Parathyroid adenoma (tissue), 2 donors: ENCODE data around the gene SH2D1A.

Source experiments
- H2AFZ ChIP-seq: fragments of 300-600 bp; sonication (generic); one replicate; pipeline ENCODE4 v1.7.0; 2017; ENCODE audit warnings: antibody characterized with exemption, mild to moderate bottlenecking
- H3K27ac ChIP-seq: fragments of 300-600 bp; sonication (generic); one replicate; pipeline ENCODE4 v1.7.0; 2017
- H3K27me3 ChIP-seq: fragments of 300-600 bp; sonication (generic); one replicate; pipeline ENCODE4 v1.7.0; 2017; ENCODE audit warnings: low read length; ENCODE audit not compliant: control insufficient read depth, insufficient read depth
- H3K36me3 ChIP-seq: fragments of 300-600 bp; sonication (generic); one replicate; pipeline ENCODE4 v1.7.0; 2017; ENCODE audit warnings: low read length; ENCODE audit not compliant: control insufficient read depth, insufficient read depth
- H3K4me1 ChIP-seq: fragments of 300-600 bp; sonication (generic); one replicate; pipeline ENCODE4 v1.7.0; 2017; ENCODE audit warnings: control low read depth
- H3K4me2 ChIP-seq: fragments of 300-600 bp; sonication (generic); one replicate; pipeline ENCODE4 v1.7.0; 2017; ENCODE audit warnings: low read length
- H3K4me3 ChIP-seq: fragments of 300-600 bp; sonication (generic); one replicate; pipeline ENCODE4 v1.7.0; 2017; ENCODE audit warnings: low read depth, low read length
- H3K79me2 ChIP-seq: fragments of 300-600 bp; sonication (generic); one replicate; pipeline ENCODE4 v1.7.0; 2017; ENCODE audit warnings: control low read depth
- H3K9ac ChIP-seq: fragments of 300-600 bp; sonication (generic); one replicate; pipeline ENCODE4 v1.7.0; 2017; ENCODE audit warnings: mild to moderate bottlenecking
- H3K9me3 ChIP-seq: fragments of 300-600 bp; sonication (generic); one replicate; pipeline ENCODE4 v1.7.0; 2017; ENCODE audit warnings: low read length; ENCODE audit not compliant: control insufficient read depth
- CTCF ChIP-seq: fragments of 300-600 bp; sonication (generic); IDR thresholded peaks from one replicate; pipeline ENCODE4 v1.7.0; 2017; ENCODE audit warnings: antibody characterized with exemption, mild to moderate bottlenecking
- donor health status: primary hyperparathyroidism.

Gene SH2D1A

GRCh38 chrX:124337916-124338315, 8.4 kb upstream of the SH2D1A start:
- H3K9ac ChIP-seq: no peak overlapping the region
- H3K36me3 ChIP-seq: no peaks in the 10 kb centered on the region
- H3K27me3 ChIP-seq: no peaks in the 10 kb centered on the region
- no peak overlapping the region for H3K4me2 ChIP-seq
- H3K4me3 ChIP-seq: no peak overlapping the region
- no peaks in the 10 kb centered on the region for H3K79me2 ChIP-seq
- no peak for TF ChIP-seq CTCF
- no peaks in the 10 kb centered on the region for H3K4me1 ChIP-seq
- H3K27ac ChIP-seq: no peak overlapping the region
- no peak overlapping the region for H2AFZ ChIP-seq
- H3K9me3 ChIP-seq: no peaks in the 10 kb centered on the region

DNA sequence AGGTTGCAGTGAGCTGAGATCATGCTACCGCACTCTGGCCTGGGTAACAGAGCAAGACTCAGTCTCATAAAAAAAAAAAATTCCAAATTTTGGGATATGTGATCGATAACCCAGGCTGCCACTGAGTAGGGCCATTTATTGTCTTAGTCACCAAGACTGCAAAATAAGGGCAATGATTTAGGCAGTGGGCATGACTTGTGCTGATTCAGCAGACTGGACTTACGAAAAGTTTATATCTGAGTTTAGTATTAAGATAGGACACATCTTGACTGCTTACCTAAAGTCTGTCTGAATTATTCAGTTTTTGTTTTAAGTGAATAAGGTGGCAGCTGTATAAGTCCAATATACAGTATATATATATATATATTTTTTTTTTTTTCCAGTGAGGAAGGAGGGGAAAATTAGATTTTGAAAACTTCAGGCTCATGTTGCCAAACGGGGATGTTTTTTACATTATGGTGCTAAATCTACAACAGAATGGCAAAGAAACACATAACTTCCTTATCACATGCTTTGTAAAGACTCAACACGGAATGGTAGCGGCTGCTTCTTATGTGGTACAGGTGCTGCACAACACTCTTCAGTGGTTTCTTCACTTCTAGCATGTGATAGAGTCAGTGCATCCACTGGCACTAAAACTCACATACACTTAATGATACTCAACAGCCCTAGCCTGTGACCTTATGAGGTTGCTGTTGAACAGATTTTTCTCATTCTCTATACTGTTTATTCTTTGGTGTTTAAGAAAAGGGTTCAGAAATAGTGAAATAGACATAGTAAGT, 7.4 kb upstream of the SH2D1A start:
- H3K4me3 ChIP-seq: no peak overlapping the region
- no peak overlapping the region for H3K4me2 ChIP-seq
- no peak overlapping the region for H3K27ac ChIP-seq
- TF ChIP-seq CTCF: no peak
- H3K9ac ChIP-seq: no peak overlapping the region
- no peaks in the 10 kb centered on the region for H3K4me1 ChIP-seq
- no peaks in the 10 kb centered on the region for H3K9me3 ChIP-seq
- H3K27me3 ChIP-seq: no peaks in the 10 kb centered on the region
- H3K36me3 ChIP-seq: no peaks in the 10 kb centered on the region
- H3K79me2 ChIP-seq: no peaks in the 10 kb centered on the region
- no peak overlapping the region for H2AFZ ChIP-seq

GRCh38 chrX:124341396-124342132, 4.8 kb upstream of the SH2D1A start:
- no peak overlapping the region for H3K9ac ChIP-seq
- H3K4me1 ChIP-seq: no peaks in the 10 kb centered on the region
- no peak overlapping the region for H3K4me2 ChIP-seq
- H3K27me3 ChIP-seq: no peaks in the 10 kb centered on the region
- H2AFZ ChIP-seq: no peak overlapping the region
- no peak for TF ChIP-seq CTCF
- no peaks in the 10 kb centered on the region for H3K9me3 ChIP-seq
- no peaks in the 10 kb centered on the region for H3K79me2 ChIP-seq
- no peak overlapping the region for H3K4me3 ChIP-seq
- no peaks in the 10 kb centered on the region for H3K36me3 ChIP-seq
- H3K27ac ChIP-seq: no peak overlapping the region

- no peaks in the 10 kb centered on the region for H3K9me3 ChIP-seq
- H3K4me3 ChIP-seq: no peak overlapping the region
- no peak overlapping the region for H3K9ac ChIP-seq
- H3K79me2 ChIP-seq: no peaks in the 10 kb centered on the region
- no peaks in the 10 kb centered on the region for H3K4me1 ChIP-seq
- no peak overlapping the region for H3K4me2 ChIP-seq
- no peak overlapping the region for H3K27ac ChIP-seq
- H2AFZ ChIP-seq: no peak overlapping the region
- no peaks in the 10 kb centered on the region for H3K27me3 ChIP-seq
- TF ChIP-seq CTCF: no peak
- H3K36me3 ChIP-seq: no peaks in the 10 kb centered on the region
Observed at GRCh38 chrX:124342174-124342867, 4.0 kb upstream of the SH2D1A start.
